ENCODE results near the gene GPA33. TPM values are rescaled to one million over a fixed set of nuclear protein-coding genes. Genes with fewer than 3 reads are reported as not detected.
A peak's percentile ranks its signal among the peaks of the same experiment; 100 is the strongest.

Gene GPA33
- total RNA-seq, 1 donor from 2014 or later, result not detected

GRCh38 chr1:167088746-167089417 is 1.3 kb downstream of the GPA33 start:
- DNase-seq (ENCODE audit: low read depth), result no peak

DNA sequence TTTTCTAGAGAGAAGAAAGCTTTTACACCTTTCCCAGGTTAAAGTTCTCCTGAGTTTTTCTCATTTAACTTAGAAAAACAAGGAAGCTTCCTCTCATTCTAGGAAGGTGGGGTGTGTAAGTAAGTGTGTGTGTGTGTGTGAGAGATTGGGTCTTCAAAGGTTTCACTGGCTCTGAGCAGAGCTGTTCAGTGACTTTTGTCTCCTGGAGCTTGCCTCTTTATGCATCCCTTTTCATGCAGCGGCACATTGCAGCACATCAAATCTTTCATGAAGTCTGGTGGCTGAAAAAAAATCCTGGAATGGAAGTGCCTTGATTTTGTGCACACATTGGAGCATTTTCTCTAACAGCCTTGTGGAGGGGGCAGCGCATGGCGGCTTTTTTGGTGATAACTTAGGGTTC is 3.4 kb downstream of the GPA33 start:
- DNase-seq (ENCODE audit: low read depth), result no peak

- DNase-seq (ENCODE audit: low read depth), result no peak
Observed at GRCh38 chr1:167086033-167086432, 4.1 kb downstream of the GPA33 start.

GRCh38 chr1:167084757-167085156 is 5.4 kb downstream of the GPA33 start:
- no peak for DNase-seq (ENCODE audit: low read depth)

DNA sequence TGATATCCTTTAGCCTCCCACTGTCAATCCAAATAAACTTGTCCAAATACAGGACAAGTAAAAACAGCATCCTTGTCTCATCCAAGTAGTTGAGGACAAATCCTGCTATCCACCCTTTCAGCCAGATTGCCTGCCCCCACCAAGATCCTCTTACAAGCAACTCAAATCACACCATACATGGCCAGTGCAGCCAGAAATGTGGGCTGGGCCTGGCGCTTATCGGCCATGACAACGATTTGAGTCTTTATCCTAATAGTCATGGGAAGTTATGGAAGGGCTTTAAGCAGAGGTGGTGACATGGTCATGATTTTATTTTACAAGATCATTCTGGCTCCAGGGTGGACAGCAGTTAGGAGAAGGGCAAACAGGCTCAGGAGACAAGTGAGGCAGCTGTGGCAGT is 6.3 kb downstream of the GPA33 start:
- no peak for DNase-seq (ENCODE audit: low read depth)

DNA sequence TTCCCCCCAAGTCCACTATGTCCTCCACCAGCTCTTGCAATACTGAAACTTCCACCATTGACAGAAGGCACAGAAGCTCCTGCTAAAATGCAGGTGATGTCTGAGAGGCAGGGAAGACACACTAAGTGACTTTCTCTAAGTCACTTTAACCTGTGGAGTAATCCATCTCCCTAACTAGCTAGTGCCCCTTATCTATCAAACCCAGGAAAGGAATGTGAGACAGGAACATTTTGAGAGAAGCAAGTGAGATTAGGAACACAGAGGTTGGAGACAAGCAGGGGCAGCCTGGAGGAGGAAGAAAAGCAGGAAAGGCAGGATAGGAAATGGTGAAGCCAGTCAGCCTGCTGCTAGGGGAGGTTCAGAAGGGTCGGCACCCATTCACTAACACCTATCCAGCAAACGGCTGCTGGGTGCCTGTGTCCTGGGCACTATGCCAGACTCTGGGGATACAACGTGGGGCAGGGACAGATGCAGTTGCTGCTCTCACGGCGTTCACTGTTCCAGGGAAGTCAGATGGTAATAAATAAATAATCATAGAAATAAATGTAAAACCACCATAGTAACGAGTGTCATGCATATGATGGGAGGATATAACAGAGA is 7.0 kb downstream of the GPA33 start:
- DNase-seq (ENCODE audit: low read depth), result no peak

- no peak for DNase-seq (ENCODE audit: low read depth)
Observed at GRCh38 chr1:167082511-167083027, 7.6 kb downstream of the GPA33 start.

GRCh38 chr1:167081594-167082156 is 8.5 kb downstream of the GPA33 start:
- no peak for DNase-seq (ENCODE audit: low read depth)

- DNase-seq (ENCODE audit: low read depth), result no peak
Observed at GRCh38 chr1:167077868-167078210, 12.3 kb downstream of the GPA33 start.

- DNase-seq (ENCODE audit: low read depth), result no peak
Observed at GRCh38 chr1:167077128-167077867, 12.9 kb downstream of the GPA33 start.

- no peak for DNase-seq (ENCODE audit: low read depth)
Observed at GRCh38 chr1:167076136-167076710, 14.0 kb downstream of the GPA33 start.

DNA sequence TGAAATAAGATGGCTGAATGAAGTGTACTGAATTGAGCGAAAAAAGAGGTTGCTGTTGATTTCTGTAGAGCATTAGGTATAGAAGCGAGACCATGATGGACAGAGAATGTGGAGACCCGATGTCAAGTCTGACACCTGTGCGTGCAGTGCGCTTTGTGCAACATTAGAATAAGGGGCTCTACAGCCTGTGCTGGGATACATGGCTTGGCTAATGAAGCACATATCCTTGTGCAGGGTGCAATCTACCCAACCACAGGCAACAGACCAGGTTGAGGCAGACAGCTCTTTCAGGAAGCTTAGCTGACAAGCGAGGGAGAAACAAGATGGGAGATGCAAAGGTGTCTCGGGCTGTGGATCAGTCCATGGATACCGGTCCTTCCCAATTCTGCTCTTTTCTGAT is 18.9 kb downstream of the GPA33 start:
- no peak for DNase-seq (ENCODE audit: low read depth)

- DNase-seq (ENCODE audit: low read depth), result no peak
Observed at GRCh38 chr1:167068761-167069160, 21.4 kb downstream of the GPA33 start.

DNA sequence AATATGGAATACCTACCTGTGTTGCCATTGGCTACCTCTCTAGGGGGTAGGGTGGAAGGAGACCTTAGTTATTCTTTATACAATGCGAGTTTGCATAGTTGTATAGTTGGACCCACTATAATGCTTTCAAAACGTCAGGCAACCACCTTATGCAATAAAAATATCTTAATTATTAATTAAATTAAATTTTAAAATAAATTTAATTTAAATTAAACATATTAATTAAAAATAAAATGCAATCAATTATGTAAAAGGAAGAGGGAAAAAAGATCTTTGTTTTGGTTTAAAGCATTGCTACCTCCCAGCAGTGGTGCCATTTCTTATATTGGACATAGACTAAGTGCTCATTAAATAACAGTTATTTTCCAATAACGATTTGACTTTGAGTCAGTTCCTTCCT is 22.3 kb downstream of the GPA33 start:
- DNase-seq (ENCODE audit: low read depth), result no peak

GRCh38 chr1:167066333-167067122 is 23.6 kb downstream of the GPA33 start:
- peak; percentile 73 for DNase-seq (ENCODE audit: low read depth)

- DNase-seq (ENCODE audit: low read depth), result no peak
Observed at GRCh38 chr1:167065471-167065870, 24.7 kb downstream of the GPA33 start.

DNA sequence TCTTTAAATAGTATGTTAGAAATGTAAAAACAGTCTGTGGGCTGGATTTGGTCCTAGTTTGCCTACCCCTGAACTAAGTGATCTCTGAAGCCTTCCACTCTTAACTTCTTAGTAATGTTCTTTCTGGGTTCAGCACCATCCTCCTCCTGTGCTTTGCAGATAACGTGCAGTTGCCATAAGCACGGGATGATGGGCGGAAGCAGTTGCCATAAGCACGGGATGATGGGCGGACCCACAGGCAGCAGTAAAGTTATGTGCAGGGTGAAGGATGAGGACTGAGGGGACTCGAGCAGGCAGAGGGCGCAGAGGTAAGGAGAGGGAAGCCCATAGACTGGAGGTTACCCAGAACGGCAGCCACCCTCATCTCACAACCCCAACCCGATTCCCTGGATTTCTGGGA is 25.6 kb downstream of the GPA33 start:
- no peak for DNase-seq (ENCODE audit: low read depth)

GRCh38 chr1:167061073-167061464 is 29.1 kb downstream of the GPA33 start:
- no peak for DNase-seq (ENCODE audit: low read depth)

- DNase-seq (ENCODE audit: low read depth), result no peak
Observed at GRCh38 chr1:167060141-167061072, 29.8 kb downstream of the GPA33 start.

- no peak for DNase-seq (ENCODE audit: low read depth)
Observed at GRCh38 chr1:167059809-167060107, 30.4 kb downstream of the GPA33 start.
